ENCODE results near the gene PRM1. TPM values are rescaled to one million over a fixed set of nuclear protein-coding genes. Genes with fewer than 3 reads are reported as not detected.

The PRM1 gene
- total RNA-seq, 1 experiment from 2014 or later: 0.48 TPM

DNA sequence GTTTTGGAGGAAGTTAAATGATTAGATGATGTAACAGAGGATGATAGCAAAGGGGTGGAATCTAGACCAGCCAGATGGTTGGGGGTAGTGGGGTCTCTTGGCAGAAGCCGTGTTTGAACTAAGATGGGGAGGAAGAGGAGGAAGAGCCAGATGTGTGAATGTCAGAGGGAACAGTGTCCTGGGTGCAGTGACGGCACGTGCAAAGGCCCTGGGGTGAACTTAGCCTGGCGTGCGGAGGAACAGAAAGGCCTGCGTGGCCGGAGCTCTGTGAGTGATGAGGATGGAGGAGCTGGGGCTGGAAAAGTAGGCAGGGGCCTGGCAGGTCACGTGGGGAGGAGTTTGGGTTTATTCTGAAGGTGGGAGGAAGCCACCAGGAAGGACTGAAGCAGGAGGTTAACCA is 37.7 kb upstream of the PRM1 start:
- peak overlapping the region; percentile 9 for H3K27ac Mint-ChIP-seq
- ATAC-seq (no peak), DNase-seq (ENCODE audit: low spot score) (no peak)
- peaks cover 54% of the 10 kb centered on the region for H3K4me1 Mint-ChIP-seq
- ChIA-PET POLR2A (interaction anchor here (0.9 to 1.1 kb wide), 2 partner anchors 10 to 11 kb away, joined by 3 read pairs; no protein-coding TSS in a partner anchor), CTCF (interaction anchor here (0.7 to 1.6 kb wide), 4 partner anchors 28 to 53 kb away, joined by 3 to 5 read pairs (median 3); no protein-coding TSS in a partner anchor)
- H3K9me3 Mint-ChIP-seq: peaks cover 5% of the 10 kb centered on the region
- H3K4me3 Mint-ChIP-seq: no peak overlapping the region
- H3K27me3 Mint-ChIP-seq (ENCODE audit: low read depth): no peaks in the 10 kb centered on the region
- H3K36me3 Mint-ChIP-seq: peaks cover 15% of the 10 kb centered on the region
- TF ChIP-seq GTF2I (CRISPR knock-in tag; conservative IDR thresholded peaks at IDR 0.05) (0 out of 2 replicates have a peak, but pooled peaks have one; percentile 9), NFYB (CRISPR knock-in tag; conservative IDR thresholded peaks at IDR 0.05; ENCODE audit: low read depth) (no peak)
- TF ChIP-seq, protein P1, sequence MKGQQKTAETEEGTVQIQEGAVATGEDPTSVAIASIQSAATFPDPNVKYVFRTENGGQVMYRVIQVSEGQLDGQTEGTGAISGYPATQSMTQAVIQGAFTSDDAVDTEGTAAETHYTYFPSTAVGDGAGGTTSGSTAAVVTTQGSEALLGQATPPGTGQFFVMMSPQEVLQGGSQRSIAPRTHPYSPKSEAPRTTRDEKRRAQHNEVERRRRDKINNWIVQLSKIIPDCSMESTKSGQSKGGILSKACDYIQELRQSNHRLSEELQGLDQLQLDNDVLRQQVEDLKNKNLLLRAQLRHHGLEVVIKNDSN (CRISPR knock-in tag; IDR thresholded peaks at IDR 0.05): 0 out of 2 replicates have a peak, but pooled peaks have one; percentile 21

DNA sequence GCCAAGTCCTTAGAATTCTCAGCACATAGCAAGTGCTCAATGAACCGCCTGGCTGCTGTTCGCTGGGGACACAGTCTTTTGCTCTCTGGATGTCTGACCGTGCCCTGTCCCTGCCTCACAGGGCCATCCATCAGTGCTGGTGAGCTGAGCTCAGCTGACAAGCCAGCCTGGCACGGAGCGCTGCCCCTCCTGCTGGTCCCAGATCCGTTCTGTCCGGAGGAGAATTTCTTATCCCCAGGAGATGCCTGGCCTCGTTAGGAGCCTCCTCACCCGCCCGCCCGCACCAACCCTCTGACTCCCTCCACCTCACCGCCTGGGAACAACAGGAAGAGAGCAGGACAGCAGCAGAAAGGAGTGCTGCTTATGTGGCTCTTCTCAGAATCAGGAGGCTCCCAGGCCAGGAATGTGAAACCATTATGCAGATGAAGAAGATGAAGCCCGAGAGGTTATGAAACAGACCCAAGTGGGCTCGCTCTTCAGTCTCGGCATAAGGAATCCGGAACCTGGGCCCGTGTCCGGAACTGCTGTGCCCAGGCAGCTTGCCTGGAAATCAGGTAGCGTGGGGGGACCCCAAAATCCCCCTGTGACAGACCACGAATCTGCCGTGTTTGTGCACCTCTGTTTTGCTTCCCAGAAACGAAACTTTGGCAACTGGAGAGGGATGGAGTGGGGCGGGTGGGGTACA is 35.3 kb upstream of the PRM1 start:
- DNase-seq (ENCODE audit: low spot score) (peak; percentile 71), ATAC-seq (peak; percentile 35)
- Mint-ChIP-seq H3K27me3 (ENCODE audit: low read depth) (no peaks in the 10 kb centered on the region), H3K4me1 (peaks cover 66% of the 10 kb centered on the region), H3K27ac (peak overlapping the region; percentile 100), H3K4me3 (peak overlapping the region; percentile 59), H3K36me3 (peaks cover 15% of the 10 kb centered on the region), H3K9me3 (peaks cover 5% of the 10 kb centered on the region)
- POLR2A ChIA-PET: interaction anchor here (0.5 to 2.6 kb wide), 5 partner anchors 10 to 352 kb away, joined by 3 to 26 read pairs (median 4); partner anchors contain the start of gene SOCS1
- CTCF ChIA-PET: interaction anchor here (0.7 to 2.4 kb wide), 16 partner anchors 12 to 78 kb away, joined by 3 to 13 read pairs (median 5); partner anchors contain the start of gene SOCS1
- TF ChIP-seq, protein P2, sequence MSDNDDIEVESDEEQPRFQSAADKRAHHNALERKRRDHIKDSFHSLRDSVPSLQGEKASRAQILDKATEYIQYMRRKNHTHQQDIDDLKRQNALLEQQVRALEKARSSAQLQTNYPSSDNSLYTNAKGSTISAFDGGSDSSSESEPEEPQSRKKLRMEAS (CRISPR knock-in tag; IDR thresholded peaks at IDR 0.05): no peak
- TF ChIP-seq ETV6 (CRISPR knock-in tag; IDR thresholded peaks at IDR 0.05): 0 out of 2 replicates have a peak, but pooled peaks have one; percentile 35
- TF ChIP-seq, protein P3, sequence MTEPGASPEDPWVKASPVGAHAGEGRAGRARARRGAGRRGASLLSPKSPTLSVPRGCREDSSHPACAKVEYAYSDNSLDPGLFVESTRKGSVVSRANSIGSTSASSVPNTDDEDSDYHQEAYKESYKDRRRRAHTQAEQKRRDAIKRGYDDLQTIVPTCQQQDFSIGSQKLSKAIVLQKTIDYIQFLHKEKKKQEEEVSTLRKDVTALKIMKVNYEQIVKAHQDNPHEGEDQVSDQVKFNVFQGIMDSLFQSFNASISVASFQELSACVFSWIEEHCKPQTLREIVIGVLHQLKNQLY (CRISPR knock-in tag; IDR thresholded peaks at IDR 0.05): no peak
- TF ChIP-seq ZNF671 (CRISPR knock-in tag; IDR thresholded peaks at IDR 0.05): no peak
- TF ChIP-seq, protein P4, sequence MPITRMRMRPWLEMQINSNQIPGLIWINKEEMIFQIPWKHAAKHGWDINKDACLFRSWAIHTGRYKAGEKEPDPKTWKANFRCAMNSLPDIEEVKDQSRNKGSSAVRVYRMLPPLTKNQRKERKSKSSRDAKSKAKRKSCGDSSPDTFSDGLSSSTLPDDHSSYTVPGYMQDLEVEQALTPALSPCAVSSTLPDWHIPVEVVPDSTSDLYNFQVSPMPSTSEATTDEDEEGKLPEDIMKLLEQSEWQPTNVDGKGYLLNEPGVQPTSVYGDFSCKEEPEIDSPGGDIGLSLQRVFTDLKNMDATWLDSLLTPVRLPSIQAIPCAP (CRISPR knock-in tag; IDR thresholded peaks at IDR 0.05): no peak
- TF ChIP-seq, protein P5, sequence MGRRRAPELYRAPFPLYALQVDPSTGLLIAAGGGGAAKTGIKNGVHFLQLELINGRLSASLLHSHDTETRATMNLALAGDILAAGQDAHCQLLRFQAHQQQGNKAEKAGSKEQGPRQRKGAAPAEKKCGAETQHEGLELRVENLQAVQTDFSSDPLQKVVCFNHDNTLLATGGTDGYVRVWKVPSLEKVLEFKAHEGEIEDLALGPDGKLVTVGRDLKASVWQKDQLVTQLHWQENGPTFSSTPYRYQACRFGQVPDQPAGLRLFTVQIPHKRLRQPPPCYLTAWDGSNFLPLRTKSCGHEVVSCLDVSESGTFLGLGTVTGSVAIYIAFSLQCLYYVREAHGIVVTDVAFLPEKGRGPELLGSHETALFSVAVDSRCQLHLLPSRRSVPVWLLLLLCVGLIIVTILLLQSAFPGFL (CRISPR knock-in tag; IDR thresholded peaks at IDR 0.05; ENCODE audit: borderline replicate concordance): no peak
- TF ChIP-seq ZNF121 (CRISPR knock-in tag; IDR thresholded peaks at IDR 0.05): peak; percentile 68; the same call in 1 of the 2 replicates
- TF ChIP-seq NR3C1 (CRISPR knock-in tag; conservative IDR thresholded peaks at IDR 0.05; ENCODE audit: low read depth): no peak
- TF ChIP-seq, protein P6, sequence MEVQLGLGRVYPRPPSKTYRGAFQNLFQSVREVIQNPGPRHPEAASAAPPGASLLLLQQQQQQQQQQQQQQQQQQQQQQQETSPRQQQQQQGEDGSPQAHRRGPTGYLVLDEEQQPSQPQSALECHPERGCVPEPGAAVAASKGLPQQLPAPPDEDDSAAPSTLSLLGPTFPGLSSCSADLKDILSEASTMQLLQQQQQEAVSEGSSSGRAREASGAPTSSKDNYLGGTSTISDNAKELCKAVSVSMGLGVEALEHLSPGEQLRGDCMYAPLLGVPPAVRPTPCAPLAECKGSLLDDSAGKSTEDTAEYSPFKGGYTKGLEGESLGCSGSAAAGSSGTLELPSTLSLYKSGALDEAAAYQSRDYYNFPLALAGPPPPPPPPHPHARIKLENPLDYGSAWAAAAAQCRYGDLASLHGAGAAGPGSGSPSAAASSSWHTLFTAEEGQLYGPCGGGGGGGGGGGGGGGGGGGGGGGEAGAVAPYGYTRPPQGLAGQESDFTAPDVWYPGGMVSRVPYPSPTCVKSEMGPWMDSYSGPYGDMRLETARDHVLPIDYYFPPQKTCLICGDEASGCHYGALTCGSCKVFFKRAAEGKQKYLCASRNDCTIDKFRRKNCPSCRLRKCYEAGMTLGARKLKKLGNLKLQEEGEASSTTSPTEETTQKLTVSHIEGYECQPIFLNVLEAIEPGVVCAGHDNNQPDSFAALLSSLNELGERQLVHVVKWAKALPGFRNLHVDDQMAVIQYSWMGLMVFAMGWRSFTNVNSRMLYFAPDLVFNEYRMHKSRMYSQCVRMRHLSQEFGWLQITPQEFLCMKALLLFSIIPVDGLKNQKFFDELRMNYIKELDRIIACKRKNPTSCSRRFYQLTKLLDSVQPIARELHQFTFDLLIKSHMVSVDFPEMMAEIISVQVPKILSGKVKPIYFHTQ (CRISPR knock-in tag; IDR thresholded peaks at IDR 0.05): no peak
- TF ChIP-seq, protein P7, sequence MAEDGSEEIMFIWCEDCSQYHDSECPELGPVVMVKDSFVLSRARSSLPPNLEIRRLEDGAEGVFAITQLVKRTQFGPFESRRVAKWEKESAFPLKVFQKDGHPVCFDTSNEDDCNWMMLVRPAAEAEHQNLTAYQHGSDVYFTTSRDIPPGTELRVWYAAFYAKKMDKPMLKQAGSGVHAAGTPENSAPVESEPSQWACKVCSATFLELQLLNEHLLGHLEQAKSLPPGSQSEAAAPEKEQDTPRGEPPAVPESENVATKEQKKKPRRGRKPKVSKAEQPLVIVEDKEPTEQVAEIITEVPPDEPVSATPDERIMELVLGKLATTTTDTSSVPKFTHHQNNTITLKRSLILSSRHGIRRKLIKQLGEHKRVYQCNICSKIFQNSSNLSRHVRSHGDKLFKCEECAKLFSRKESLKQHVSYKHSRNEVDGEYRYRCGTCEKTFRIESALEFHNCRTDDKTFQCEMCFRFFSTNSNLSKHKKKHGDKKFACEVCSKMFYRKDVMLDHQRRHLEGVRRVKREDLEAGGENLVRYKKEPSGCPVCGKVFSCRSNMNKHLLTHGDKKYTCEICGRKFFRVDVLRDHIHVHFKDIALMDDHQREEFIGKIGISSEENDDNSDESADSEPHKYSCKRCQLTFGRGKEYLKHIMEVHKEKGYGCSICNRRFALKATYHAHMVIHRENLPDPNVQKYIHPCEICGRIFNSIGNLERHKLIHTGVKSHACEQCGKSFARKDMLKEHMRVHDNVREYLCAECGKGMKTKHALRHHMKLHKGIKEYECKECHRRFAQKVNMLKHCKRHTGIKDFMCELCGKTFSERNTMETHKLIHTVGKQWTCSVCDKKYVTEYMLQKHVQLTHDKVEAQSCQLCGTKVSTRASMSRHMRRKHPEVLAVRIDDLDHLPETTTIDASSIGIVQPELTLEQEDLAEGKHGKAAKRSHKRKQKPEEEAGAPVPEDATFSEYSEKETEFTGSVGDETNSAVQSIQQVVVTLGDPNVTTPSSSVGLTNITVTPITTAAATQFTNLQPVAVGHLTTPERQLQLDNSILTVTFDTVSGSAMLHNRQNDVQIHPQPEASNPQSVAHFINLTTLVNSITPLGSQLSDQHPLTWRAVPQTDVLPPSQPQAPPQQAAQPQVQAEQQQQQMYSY (CRISPR knock-in tag; IDR thresholded peaks at IDR 0.05): no peak
- TF ChIP-seq, protein P8, sequence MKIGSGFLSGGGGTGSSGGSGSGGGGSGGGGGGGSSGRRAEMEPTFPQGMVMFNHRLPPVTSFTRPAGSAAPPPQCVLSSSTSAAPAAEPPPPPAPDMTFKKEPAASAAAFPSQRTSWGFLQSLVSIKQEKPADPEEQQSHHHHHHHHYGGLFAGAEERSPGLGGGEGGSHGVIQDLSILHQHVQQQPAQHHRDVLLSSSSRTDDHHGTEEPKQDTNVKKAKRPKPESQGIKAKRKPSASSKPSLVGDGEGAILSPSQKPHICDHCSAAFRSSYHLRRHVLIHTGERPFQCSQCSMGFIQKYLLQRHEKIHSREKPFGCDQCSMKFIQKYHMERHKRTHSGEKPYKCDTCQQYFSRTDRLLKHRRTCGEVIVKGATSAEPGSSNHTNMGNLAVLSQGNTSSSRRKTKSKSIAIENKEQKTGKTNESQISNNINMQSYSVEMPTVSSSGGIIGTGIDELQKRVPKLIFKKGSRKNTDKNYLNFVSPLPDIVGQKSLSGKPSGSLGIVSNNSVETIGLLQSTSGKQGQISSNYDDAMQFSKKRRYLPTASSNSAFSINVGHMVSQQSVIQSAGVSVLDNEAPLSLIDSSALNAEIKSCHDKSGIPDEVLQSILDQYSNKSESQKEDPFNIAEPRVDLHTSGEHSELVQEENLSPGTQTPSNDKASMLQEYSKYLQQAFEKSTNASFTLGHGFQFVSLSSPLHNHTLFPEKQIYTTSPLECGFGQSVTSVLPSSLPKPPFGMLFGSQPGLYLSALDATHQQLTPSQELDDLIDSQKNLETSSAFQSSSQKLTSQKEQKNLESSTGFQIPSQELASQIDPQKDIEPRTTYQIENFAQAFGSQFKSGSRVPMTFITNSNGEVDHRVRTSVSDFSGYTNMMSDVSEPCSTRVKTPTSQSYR (CRISPR knock-in tag; IDR thresholded peaks at IDR 0.05): no peak
- no peak for TF ChIP-seq ATF1 (CRISPR knock-in tag; IDR thresholded peaks at IDR 0.05)
- peak; percentile 16 for TF ChIP-seq TEAD1 (CRISPR knock-in tag; IDR thresholded peaks at IDR 0.05)
- no peak for TF ChIP-seq HMGA2 (CRISPR knock-in tag; IDR thresholded peaks at IDR 0.05)
- TF ChIP-seq EMX1 (CRISPR knock-in tag; IDR thresholded peaks at IDR 0.05): no peak
- TF ChIP-seq, protein P9, sequence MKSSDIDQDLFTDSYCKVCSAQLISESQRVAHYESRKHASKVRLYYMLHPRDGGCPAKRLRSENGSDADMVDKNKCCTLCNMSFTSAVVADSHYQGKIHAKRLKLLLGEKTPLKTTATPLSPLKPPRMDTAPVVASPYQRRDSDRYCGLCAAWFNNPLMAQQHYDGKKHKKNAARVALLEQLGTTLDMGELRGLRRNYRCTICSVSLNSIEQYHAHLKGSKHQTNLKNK (CRISPR knock-in tag; IDR thresholded peaks at IDR 0.05): no peak
- TF ChIP-seq RORB (CRISPR knock-in tag; IDR thresholded peaks at IDR 0.05): no peak

Data from WTC11 (cell line).